Endodermal cell (in vitro differentiated cells): ENCODE measurements around the gene ZNF648. TPM values are rescaled to one million over a fixed set of nuclear protein-coding genes. Genes with fewer than 3 reads are reported as not detected.

Source experiments
- DNase-seq: peaks from one replicate; pipeline ENCODE4 v3.0.0-alpha.2; 2017
- H3K27ac ChIP-seq: 2 replicates; pipeline ENCODE4 v1.5.1; 2013; ENCODE audit warnings: mild to moderate bottlenecking, low read depth, low read length, moderate library complexity
- H3K27me3 ChIP-seq: 2 replicates; pipeline ENCODE4 v1.6.1; 2013; ENCODE audit warnings: mild to moderate bottlenecking, low read length, moderate library complexity; ENCODE audit not compliant: insufficient read depth, control insufficient read depth, poor library complexity, severe bottlenecking
- H3K36me3 ChIP-seq: 2 replicates; pipeline ENCODE4 v1.7.0; 2013; ENCODE audit warnings: mild to moderate bottlenecking, low read length, moderate library complexity; ENCODE audit not compliant: control insufficient read depth, insufficient read depth
- H3K4me1 ChIP-seq: one replicate; pipeline ENCODE4 v1.7.0; 2013; ENCODE audit warnings: low read length; ENCODE audit not compliant: control insufficient read depth, insufficient read depth
- H3K4me3 ChIP-seq: 2 replicates; pipeline ENCODE4 v1.5.1; 2013; ENCODE audit warnings: mild to moderate bottlenecking, low read length, moderate library complexity
- H3K9ac ChIP-seq: 2 replicates; pipeline ENCODE4 v1.6.1; 2013; ENCODE audit warnings: mild to moderate bottlenecking, low read length, moderate library complexity; ENCODE audit not compliant: poor library complexity, severe bottlenecking; ENCODE audit errors: extremely low read depth
- H3K9me3 ChIP-seq: 2 replicates; pipeline ENCODE4 v1.6.1; 2013; ENCODE audit warnings: mild to moderate bottlenecking, low read length, moderate library complexity; ENCODE audit not compliant: control insufficient read depth
- H3K27ac Mint-ChIP-seq: 2 replicates; pipeline ENCODE4 v1.8.0; 2020; ENCODE audit warnings: mixed read lengths
- H3K27me3 Mint-ChIP-seq: 2 replicates; pipeline ENCODE4 v1.8.0; 2021; ENCODE audit warnings: mild to moderate bottlenecking, mixed read lengths; ENCODE audit not compliant: insufficient read depth
- H3K36me3 Mint-ChIP-seq: 2 replicates; pipeline ENCODE4 v1.8.0; 2020; ENCODE audit warnings: low read depth, mixed read lengths
- H3K4me1 Mint-ChIP-seq: 2 replicates; pipeline ENCODE4 v1.8.0; 2020; ENCODE audit warnings: mixed read lengths
- H3K4me3 Mint-ChIP-seq: 2 replicates; pipeline ENCODE4 v1.8.0; 2020; ENCODE audit warnings: mild to moderate bottlenecking, moderate library complexity, mixed read lengths
- H3K9me3 Mint-ChIP-seq: 2 replicates; pipeline ENCODE4 v1.8.0; 2020; ENCODE audit warnings: mild to moderate bottlenecking, mixed read lengths
- CTCF ChIP-seq: fragments of 200-600 bp; sonication (generic); conservative IDR thresholded peaks from 2 replicates; pipeline ENCODE4 v1.5.0; 2021; ENCODE audit warnings: antibody characterized with exemption, mild to moderate bottlenecking
- WGBS, 2 experiments: methylation state at CpG; one replicate each; pipeline versions ENCODE4 v1.1.5 to v1.1.7; 2013; ENCODE audit warnings: missing lambda C conversion rate in 2 of 2, mixed read lengths in 1 of 2; ENCODE audit not compliant: insufficient coverage in 1 of 2, insufficient read length in 1 of 2; 5-methylcytosine and 5-hydroxymethylcytosine counted together
- total RNA-seq, 2 donors: library from RNA; stranded (reverse); fragmentation: NEBNext Ultra II Directional in 1 of 2; extraction: Animal tissue kit (Norgen Biotek cat#: 25700) in 1 of 2; gene quantifications; 2 replicates in 1 of 2; 3 replicates in 1 of 2; pipeline ENCODE4 v1.2.1, GENCODE V29; 2021

ZNF648 gene
- total RNA-seq, 2 donors from 2014 or later: 0.29 TPM; not detected in 1

DNA sequence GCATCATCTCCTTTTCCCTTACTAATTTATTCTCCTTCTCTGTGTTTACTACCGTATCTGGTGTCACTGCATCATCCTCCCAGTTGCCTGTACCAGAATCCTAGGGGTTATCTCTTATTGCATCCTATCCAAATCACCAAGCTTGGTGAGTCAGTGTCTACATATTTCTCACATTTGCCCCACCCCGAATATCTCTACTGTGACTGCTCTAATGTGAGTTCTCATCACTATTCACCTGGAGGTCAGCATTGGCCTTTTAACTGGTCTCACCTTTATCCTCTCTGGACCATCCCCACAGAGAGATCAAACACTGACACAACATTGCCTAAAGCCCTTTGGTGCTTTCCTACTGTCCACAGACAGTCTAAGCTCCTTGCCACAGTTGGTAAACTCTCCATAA, 45.7 kb upstream of the ZNF648 start:
- no peaks in the 10 kb centered on the region for H3K27me3 ChIP-seq
- peaks cover 15% of the 10 kb centered on the region for H3K9me3 ChIP-seq
- no peak overlapping the region for H3K9ac ChIP-seq
- H3K36me3 ChIP-seq: no peaks in the 10 kb centered on the region
- 90 to 100% methylated on average over 2 of the region's 2 CpGs for WGBS, 2 experiments
- Mint-ChIP-seq H3K4me1 (peaks cover 6% of the 10 kb centered on the region), H3K27ac (no peak overlapping the region), H3K9me3 (peaks cover 10% of the 10 kb centered on the region), H3K27me3 (no peaks in the 10 kb centered on the region), H3K4me3 (no peak overlapping the region), H3K36me3 (peaks cover 2% of the 10 kb centered on the region)
- no peak overlapping the region for H3K4me3 ChIP-seq
- TF ChIP-seq CTCF: no peak
- H3K27ac ChIP-seq: no peak overlapping the region
- DNase-seq: no peak
- H3K4me1 ChIP-seq: peaks cover 2% of the 10 kb centered on the region

DNA sequence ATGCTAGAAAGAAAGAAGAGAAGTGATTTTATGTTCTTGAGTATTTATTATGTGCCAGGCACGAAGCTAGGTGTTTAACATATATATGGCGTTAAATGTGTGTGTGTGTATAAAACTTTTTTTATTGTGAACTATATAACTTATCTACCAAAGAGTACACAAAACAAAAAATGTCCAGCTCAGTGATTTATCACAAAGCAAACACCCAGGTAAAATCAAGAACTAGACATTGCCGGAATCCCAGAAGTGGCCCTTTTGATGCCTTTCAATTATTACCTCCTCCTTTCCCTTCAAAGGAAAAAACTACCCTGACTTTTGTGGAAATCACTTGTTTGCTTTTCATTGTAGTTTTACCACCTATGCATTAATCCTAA, 40.5 kb upstream of the ZNF648 start:
- Histone ChIP-seq H3K4me3 (peak overlapping the region; percentile 11), H3K27ac (peak overlapping the region; percentile 78), H3K4me1 (peaks cover 6% of the 10 kb centered on the region), H3K9me3 (peaks cover 18% of the 10 kb centered on the region), H3K27me3 (no peaks in the 10 kb centered on the region), H3K9ac (peak overlapping the region; percentile 56), H3K36me3 (no peaks in the 10 kb centered on the region)
- Mint-ChIP-seq H3K4me1 (peaks cover 38% of the 10 kb centered on the region), H3K9me3 (peaks cover 10% of the 10 kb centered on the region), H3K36me3 (peaks cover under 1% of the 10 kb centered on the region), H3K27ac (peak overlapping the region; percentile 97), H3K4me3 (peak overlapping the region; percentile 5), H3K27me3 (no peaks in the 10 kb centered on the region)
- no peak for DNase-seq
- no peak for TF ChIP-seq CTCF
- WGBS, 2 experiments: 85 to 100% methylated on average over 1 to 2 of the region's 3 CpGs

DNA sequence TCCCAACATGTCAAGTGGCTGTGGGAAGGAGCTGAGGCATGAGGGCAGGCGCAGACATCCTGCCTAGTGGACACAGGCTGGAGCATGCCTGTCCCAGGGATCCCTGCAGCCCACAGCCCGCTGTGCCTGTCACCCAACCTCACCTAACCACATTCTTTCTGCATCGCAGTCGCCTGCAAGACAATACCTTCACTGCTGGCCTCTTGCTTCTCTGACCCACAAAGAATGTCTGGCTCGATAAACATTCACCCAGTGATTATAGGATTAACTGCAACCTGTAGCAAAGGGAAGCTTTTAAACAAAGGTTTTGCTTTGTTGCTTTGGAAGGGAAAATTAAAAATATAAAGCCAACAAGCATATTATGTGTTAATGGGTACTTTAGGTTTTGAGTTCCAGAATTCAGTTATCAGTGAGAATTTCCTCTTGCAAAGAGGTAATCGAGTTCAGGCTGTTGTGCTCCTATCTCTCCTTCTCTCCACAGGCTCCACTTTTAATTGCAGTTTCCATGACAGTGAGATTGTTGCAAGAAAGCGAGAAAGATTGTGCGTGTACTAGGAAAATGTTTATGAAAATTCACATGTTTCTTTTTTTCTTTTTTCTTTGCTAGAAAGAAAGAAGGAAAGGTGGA, 40.0 kb upstream of the ZNF648 start:
- DNase-seq: peak; percentile 97
- H3K9ac ChIP-seq: peak overlapping the region; percentile 56
- Mint-ChIP-seq H3K27me3 (no peaks in the 10 kb centered on the region), H3K27ac (peak overlapping the region; percentile 97), H3K36me3 (no peaks in the 10 kb centered on the region), H3K4me3 (peak overlapping the region; percentile 5), H3K9me3 (peaks cover 9% of the 10 kb centered on the region), H3K4me1 (peaks cover 40% of the 10 kb centered on the region)
- TF ChIP-seq CTCF: no peak
- peaks cover 13% of the 10 kb centered on the region for H3K9me3 ChIP-seq
- H3K27me3 ChIP-seq: no peaks in the 10 kb centered on the region
- H3K27ac ChIP-seq: peak overlapping the region; percentile 78
- H3K36me3 ChIP-seq: no peaks in the 10 kb centered on the region
- 0 to 11% methylated on average over 5 to 8 of the region's 8 CpGs for WGBS, 2 experiments
- peaks cover 6% of the 10 kb centered on the region for H3K4me1 ChIP-seq
- H3K4me3 ChIP-seq: peak overlapping the region; percentile 11
